ENCODE data around the gene MOGAT3. TPM values are rescaled to one million over a fixed set of nuclear protein-coding genes. Genes with fewer than 3 reads are reported as not detected.

Gene MOGAT3
- total RNA-seq, 6 donors from 2014 or later = not detected

DNA sequence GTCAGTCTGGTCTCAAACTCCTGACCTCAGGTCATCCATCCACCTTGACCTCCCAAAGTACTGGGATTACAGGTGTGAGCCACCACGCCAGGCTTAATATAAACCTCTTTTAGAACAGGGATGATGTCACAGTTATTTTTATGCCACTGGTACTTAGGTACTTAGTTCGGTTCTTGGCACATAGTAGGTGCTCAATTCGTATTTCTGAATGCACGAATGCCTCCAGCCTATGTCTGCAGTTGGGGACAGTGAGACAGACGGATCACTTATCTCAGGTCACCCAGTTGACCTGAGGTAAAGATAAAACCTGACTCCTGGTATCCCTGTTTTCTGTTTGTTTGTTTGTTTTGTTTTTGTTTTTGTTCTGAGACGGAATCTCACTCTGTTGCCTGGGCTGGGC is 14.6 kb downstream of the MOGAT3 start:
- no peak for DNase-seq
- Histone ChIP-seq H3K4me3 (no peak overlapping the region), H3K36me3 (no peaks in the 10 kb centered on the region), H3K9me3 (no peaks in the 10 kb centered on the region), H3K4me1 (no peaks in the 10 kb centered on the region), H3K27ac (no peak overlapping the region), H3K27me3 (peaks cover 0 to 1% (median under 1%) of the 10 kb centered on the region in 4 donors)
- TF ChIP-seq, protein P1, sequence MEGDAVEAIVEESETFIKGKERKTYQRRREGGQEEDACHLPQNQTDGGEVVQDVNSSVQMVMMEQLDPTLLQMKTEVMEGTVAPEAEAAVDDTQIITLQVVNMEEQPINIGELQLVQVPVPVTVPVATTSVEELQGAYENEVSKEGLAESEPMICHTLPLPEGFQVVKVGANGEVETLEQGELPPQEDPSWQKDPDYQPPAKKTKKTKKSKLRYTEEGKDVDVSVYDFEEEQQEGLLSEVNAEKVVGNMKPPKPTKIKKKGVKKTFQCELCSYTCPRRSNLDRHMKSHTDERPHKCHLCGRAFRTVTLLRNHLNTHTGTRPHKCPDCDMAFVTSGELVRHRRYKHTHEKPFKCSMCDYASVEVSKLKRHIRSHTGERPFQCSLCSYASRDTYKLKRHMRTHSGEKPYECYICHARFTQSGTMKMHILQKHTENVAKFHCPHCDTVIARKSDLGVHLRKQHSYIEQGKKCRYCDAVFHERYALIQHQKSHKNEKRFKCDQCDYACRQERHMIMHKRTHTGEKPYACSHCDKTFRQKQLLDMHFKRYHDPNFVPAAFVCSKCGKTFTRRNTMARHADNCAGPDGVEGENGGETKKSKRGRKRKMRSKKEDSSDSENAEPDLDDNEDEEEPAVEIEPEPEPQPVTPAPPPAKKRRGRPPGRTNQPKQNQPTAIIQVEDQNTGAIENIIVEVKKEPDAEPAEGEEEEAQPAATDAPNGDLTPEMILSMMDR (IDR thresholded peaks at IDR 0.05) = no peak
- no peak for TF ChIP-seq EP300 (IDR thresholded peaks at IDR 0.05)
- TF ChIP-seq POLR2A (IDR thresholded peaks at IDR 0.05) = no peak
- TF ChIP-seq POLR2AphosphoS5 (IDR thresholded peaks at IDR 0.05) = no peak
- 62 to 66% methylated on average over 6 of the region's 6 CpGs for WGBS, 2 donors
- no peak for ATAC-seq (ENCODE audit: low FRiP score in 2 of 2)

DNA sequence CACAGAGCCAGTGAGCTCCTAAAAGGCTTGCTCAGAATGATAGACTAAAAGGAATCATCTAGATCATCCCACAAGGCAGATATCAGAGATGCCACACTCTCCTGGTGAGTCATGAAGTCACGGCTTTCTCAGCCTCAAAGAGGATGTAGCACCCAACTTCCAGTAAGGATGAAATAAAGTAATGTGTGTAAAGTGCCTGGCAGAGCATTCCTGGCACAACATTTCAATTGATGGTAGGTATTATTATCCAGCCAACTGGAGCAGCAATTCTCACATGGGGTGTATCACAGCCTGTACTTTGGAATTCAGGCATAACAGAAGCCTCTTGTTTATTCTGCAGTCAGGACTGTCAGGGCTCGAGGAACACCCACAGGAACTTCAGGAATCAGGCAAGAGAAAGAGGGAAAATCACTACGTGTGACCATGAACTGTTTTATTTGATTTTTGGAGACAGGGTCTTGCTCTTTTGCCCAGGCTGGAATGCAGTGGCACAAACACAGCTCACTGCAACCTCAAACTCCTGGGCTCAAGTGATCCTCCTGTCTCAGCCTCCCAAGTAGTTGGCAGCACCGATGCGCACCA is 15.5 kb downstream of the MOGAT3 start:
- no peak for ATAC-seq (ENCODE audit: low FRiP score in 2 of 2)
- Histone ChIP-seq H3K36me3 (no peaks in the 10 kb centered on the region), H3K9me3 (no peaks in the 10 kb centered on the region), H3K4me3 (no peak overlapping the region), H3K27me3 (peaks cover 0 to 10% (median 6%) of the 10 kb centered on the region in 4 donors), H3K27ac (no peak overlapping the region), H3K4me1 (peaks cover 0 to under 1% (median under 1%) of the 10 kb centered on the region in 4 donors)
- 51 to 53% methylated on average over 4 to 5 of the region's 5 CpGs for WGBS, 2 donors
- TF ChIP-seq POLR2AphosphoS5 (IDR thresholded peaks at IDR 0.05) (no peak), POLR2A (IDR thresholded peaks at IDR 0.05) (no peak), EP300 (IDR thresholded peaks at IDR 0.05) (no peak)
- TF ChIP-seq, protein P1 (IDR thresholded peaks at IDR 0.05) = no peak
- no peak for DNase-seq

DNA sequence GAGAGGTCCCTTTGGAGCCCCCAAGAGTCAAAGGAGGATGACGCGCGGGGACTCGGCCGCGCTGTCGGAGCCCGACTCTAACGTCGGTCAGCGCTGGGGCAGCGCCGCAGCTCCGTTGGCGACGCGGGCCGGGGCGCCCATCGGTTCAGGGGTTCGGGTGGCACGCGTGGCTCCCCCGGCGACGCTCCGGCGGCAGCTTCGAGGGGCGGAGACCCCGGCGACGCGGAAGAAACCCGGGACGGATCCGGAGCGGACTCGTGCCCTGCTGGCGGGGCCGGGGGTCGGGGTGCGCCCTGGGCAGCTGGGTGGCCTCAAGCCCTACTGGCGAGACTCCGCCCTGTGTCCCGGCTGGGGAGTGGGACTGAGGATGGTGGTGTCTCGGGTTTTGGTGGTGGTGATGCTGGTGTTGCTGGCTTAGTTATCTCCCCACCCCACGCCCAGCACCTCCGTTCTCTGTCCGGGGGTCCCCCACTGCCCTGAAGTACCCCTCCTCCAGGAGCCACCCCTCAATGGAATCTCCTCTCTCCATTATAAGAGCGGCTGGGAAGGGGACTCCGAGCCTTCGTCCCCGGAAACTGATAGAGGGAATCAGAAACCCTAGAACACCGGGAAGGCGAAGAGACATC is 20.6 kb downstream of the MOGAT3 start, which contains the start of gene NAT16:
NAT16 (minus strand) TSS at position 164 of the 626 bp plus-strand sequence. CDS start 5,486 bp downstream, outside the sequence.
- peaks cover 8 to 17% (median 9%) of the 10 kb centered on the region in 4 donors for H3K4me1 ChIP-seq
- no peaks in the 10 kb centered on the region for H3K36me3 ChIP-seq
- peak in 1 of 2 donors; percentile 84 for DNase-seq
- no peak for TF ChIP-seq POLR2A (IDR thresholded peaks at IDR 0.05)
- TF ChIP-seq EP300 (IDR thresholded peaks at IDR 0.05) = no peak
- TF ChIP-seq, protein P1 (IDR thresholded peaks at IDR 0.05) = no peak
- TF ChIP-seq POLR2AphosphoS5 (IDR thresholded peaks at IDR 0.05) = no peak
- no peak within 1 kb of the TSS for H3K27ac ChIP-seq
- H3K9me3 ChIP-seq = no peaks in the 10 kb centered on the region
- 9 to 11% methylated on average over 8 to 13 of the region's 56 CpGs for WGBS, 2 donors
- H3K27me3 ChIP-seq = peaks cover 3 to 35% (median 25%) of the 10 kb centered on the region in 4 donors
- ATAC-seq (ENCODE audit: low FRiP score in 2 of 2) = no peak
- no peak within 1 kb of the TSS for H3K4me3 ChIP-seq

DNA sequence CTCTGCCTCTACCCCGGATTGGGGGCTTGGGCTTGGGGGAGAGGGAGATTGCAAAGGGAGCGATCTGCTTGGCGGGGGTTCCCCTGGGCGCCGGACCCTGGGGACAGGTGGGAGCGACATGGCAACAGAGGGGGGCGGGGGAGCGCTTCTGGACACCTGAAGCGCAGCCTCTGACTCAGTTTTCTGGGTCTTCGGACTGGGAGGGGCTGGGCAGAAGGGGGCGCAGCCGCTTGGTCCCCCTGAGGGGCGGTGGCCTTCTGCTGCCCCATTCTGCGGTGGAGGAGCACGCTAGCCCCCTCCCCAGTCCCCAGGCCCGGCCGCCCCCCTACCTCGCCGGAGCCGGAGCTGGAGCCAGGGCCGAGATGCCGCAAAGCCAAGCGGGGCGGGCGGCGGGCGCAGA is 21.1 kb downstream of the MOGAT3 start:
- H3K4me3 ChIP-seq = no peak overlapping the region
- H3K27me3 ChIP-seq = peaks cover 3 to 40% (median 28%) of the 10 kb centered on the region in 4 donors
- no peak overlapping the region for H3K27ac ChIP-seq
- TF ChIP-seq POLR2AphosphoS5 (IDR thresholded peaks at IDR 0.05) = no peak
- TF ChIP-seq, protein P1 (IDR thresholded peaks at IDR 0.05) = no peak
- TF ChIP-seq POLR2A (IDR thresholded peaks at IDR 0.05) = no peak
- TF ChIP-seq EP300 (IDR thresholded peaks at IDR 0.05) = no peak
- DNase-seq = no peak
- peaks cover 8 to 17% (median 9%) of the 10 kb centered on the region in 4 donors for H3K4me1 ChIP-seq
- no peaks in the 10 kb centered on the region for H3K36me3 ChIP-seq
- WGBS, 2 donors = 0 to 20% methylated on average over 1 to 8 of the region's 27 CpGs
- H3K9me3 ChIP-seq = no peaks in the 10 kb centered on the region
- ATAC-seq (ENCODE audit: low FRiP score in 2 of 2) = no peak
